NCI-H1092 treated with DMSO at 0.1 percent for 48 hours (cell line): ENCODE results near the gene HOXC4.
"Not testable (repeated sequence)": the region's sequence is repeated elsewhere in the genome, so short reads cannot be mapped to it uniquely, and the experiment has no call there.

Source experiments
- DNase-seq: peaks from one replicate; lab custom pipeline; 2025; lab: John Stamatoyannopoulos, UW

HOXC4 gene

DNA sequence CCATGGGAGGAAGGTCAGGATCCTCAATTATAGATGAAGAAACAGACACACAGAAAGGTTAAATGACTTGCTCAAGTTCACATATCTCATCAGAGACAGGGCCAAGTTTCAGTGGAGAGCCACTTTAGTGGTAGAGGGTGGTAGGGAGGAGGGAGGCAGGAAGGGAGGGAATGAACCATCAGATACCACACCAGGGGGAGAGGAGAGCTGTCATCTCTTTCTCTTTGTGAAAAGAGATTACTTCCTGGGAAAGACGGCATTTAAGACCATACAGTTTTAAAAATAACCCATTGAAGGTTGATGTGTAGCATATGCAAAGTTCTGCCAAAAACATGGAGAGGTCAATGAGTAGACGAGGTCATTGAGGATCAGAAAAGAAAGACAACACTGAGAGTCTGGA, 39.3 kb downstream of the HOXC4 start:
- not testable (repeated sequence) for DNase-seq

DNA sequence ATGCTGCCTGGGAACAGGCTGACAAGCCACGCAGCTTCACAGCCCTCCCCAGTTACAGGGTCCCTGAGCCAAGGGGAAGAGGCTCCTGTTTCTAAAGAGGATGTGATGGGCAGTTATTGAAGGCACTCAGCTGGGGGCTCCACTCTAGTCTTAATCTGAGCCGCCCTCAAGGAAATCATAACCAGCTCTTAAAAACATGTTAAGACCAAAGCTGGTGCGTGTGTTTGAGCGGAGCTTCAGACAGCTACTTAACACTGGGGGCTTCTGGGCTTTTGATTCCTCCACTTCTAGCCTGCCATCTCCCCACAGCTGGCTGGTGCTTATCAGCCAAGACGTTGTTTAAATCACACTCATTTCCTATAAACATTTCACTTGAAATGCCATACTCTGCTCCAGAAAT, 42.3 kb downstream of the HOXC4 start:
- not testable (repeated sequence) for DNase-seq

DNA sequence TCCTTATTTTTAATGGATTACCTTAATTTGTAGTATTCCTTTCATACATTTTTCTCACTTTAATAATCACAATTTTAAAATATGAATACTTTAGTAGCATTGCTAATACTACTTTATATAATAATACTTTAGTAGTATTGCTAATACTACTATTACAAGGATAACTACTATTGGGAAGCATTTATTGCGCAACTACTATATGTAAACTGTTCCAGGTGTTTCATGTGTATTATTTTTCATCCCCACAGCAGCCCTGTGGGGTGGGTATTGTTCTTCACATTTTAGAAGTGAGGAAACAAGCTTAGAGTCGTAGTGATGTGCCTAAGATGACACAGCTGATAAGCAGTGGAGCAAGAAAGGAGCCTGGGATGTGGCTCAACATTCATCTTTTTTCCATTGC, 45.0 kb downstream of the HOXC4 start:
- DNase-seq = not testable (repeated sequence)

DNA sequence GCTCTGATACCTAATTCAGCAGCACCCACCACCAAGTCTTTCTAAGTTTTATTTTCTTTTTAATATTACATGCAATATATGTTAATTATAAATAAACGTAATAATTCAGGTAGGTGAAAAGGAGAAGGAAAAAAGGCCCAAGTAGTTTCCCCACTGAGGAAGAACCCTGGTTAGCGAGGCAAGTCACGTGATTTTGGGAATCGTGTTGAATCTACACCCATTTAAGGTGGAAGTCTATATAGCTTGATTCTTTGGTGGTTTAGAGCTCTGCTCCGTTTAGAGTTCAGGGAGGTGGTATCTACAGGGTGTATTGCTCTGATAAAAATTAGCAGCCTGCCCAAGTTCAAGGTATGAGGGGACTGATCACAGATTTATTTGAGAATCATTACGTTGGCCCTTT, 47.0 kb downstream of the HOXC4 start:
- DNase-seq = not testable (repeated sequence)

DNA sequence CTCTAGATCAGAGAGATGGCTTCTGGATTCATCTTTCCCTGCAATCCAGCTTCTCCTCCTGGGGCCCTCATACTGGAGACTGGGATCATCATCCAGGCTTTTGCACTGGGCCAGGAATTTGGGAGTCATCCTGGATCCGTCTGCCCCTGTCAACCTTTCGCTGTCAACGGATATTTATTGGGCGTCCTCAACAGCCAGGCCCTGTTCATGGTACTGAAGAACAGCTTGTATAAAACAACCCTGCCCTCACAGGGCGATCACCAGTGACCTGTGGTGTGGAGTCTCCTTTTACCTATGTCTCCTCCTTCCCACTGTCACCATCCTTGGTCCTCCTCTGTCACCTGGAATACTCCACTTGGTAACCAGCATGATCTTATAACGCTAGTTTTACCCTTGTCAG, 48.6 kb downstream of the HOXC4 start:
- not testable (repeated sequence) for DNase-seq

DNA sequence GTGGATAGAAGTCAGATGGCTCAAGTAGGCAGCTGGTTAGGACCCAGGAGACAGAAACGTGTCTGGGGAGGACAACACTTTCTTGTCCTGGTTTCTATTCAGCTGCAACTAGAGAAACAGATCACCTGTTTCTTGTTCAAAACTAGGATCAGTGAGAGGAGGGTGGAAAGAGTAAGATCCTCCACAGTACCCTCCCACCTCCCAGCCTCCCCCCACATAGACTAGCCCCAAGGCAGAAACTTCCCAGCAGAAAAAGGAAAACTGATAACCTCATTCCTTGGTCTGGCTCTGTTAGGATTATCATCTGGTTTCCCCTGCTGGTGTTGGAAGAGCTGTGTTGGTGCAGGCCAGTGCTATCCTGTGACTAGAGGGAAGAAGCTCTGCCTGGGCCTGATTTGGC, 50.2 kb downstream of the HOXC4 start:
- not testable (repeated sequence) for DNase-seq
